ENCODE data around the gene KLF17. TPM values are rescaled to one million over a fixed set of nuclear protein-coding genes. Genes with fewer than 3 reads are reported as not detected.

The KLF17 gene
- total RNA-seq, 2 experiments from 2014 or later: not detected

- CTCF ChIA-PET (ENCODE audit: unreplicated experiment): no interaction called here
- H3K4me3 ChIP-seq (ENCODE audit: low read depth, low read length, poor library complexity, severe bottlenecking): no peak overlapping the region
Observed at GRCh38 chr1:44074415-44074814, 44.2 kb upstream of the KLF17 start.

DNA sequence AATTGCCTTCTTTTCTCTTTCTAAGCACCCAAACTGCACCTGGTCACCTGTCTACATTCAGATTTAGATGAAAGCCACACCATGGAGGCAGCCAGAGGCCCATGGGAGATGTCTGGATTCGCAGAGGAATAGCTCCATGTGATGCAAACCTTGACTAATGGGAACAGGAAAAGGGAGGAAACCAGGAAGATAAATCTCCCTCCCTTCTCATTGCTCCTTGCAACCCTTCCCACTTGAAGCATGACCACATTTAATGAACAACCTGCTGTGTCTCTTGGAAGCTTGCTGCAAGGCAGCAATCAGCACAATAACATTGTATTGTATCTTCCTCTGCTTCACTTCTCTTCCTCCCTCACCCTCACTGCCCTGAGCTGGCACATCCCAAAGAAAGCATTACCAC, 42.6 kb upstream of the KLF17 start:
- Histone ChIP-seq H3K9me2 (ENCODE audit: insufficient read depth, low read length) (no peaks in the 10 kb centered on the region), H3K9me3 (ENCODE audit: low read length) (no peaks in the 10 kb centered on the region), H3K4me2 (ENCODE audit: low read length) (no peak overlapping the region), H4K20me1 (ENCODE audit: insufficient read depth, low read length) (no peaks in the 10 kb centered on the region), H3K36me3 (ENCODE audit: insufficient read depth, low read length) (no peaks in the 10 kb centered on the region), H3K4me3 (ENCODE audit: low read depth, low read length, poor library complexity, severe bottlenecking) (no peak overlapping the region), H2AFZ (ENCODE audit: low read length) (no peak overlapping the region), H3K27ac (ENCODE audit: low read depth, low read length, poor library complexity, severe bottlenecking) (no peak overlapping the region), H3K4me1 (ENCODE audit: insufficient read depth, low read length, poor library complexity, severe bottlenecking) (peaks cover 10% of the 10 kb centered on the region), H3K79me2 (ENCODE audit: insufficient read depth, low read depth, low read length) (no peaks in the 10 kb centered on the region)
- intact Hi-C loops (cut with micrococcal nuclease; ENCODE audit: unreplicated experiment): no loop called here
- no peak for DNase-seq (ENCODE audit: low spot score)
- no peak for TF ChIP-seq EZH2phosphoT487 (IDR thresholded peaks at IDR 0.05; ENCODE audit: borderline replicate concordance, low read depth, low read length)
- TF ChIP-seq, protein P1, sequence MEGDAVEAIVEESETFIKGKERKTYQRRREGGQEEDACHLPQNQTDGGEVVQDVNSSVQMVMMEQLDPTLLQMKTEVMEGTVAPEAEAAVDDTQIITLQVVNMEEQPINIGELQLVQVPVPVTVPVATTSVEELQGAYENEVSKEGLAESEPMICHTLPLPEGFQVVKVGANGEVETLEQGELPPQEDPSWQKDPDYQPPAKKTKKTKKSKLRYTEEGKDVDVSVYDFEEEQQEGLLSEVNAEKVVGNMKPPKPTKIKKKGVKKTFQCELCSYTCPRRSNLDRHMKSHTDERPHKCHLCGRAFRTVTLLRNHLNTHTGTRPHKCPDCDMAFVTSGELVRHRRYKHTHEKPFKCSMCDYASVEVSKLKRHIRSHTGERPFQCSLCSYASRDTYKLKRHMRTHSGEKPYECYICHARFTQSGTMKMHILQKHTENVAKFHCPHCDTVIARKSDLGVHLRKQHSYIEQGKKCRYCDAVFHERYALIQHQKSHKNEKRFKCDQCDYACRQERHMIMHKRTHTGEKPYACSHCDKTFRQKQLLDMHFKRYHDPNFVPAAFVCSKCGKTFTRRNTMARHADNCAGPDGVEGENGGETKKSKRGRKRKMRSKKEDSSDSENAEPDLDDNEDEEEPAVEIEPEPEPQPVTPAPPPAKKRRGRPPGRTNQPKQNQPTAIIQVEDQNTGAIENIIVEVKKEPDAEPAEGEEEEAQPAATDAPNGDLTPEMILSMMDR (conservative IDR thresholded peaks at IDR 0.05; ENCODE audit: low read length): no peak
- CTCF ChIA-PET (ENCODE audit: unreplicated experiment): interaction anchor here (1.0 kb wide), 1 partner anchor 391 kb away, joined by 3 read pairs; no protein-coding TSS in a partner anchor
- POLR2A ChIA-PET: no interaction called here
- BruUV-seq (replicated peaks): no TSS peak

More at GRCh38 chr1:44074415-44074814, 44.2 kb upstream of the KLF17 start:
- H2AFZ ChIP-seq (ENCODE audit: low read length): no peak overlapping the region
- H3K79me2 ChIP-seq (ENCODE audit: insufficient read depth, low read depth, low read length): no peaks in the 10 kb centered on the region
- no peak for DNase-seq (ENCODE audit: low spot score)
- no peaks in the 10 kb centered on the region for H4K20me1 ChIP-seq (ENCODE audit: insufficient read depth, low read length)
- H3K4me1 ChIP-seq (ENCODE audit: insufficient read depth, low read length, poor library complexity, severe bottlenecking): peaks cover 10% of the 10 kb centered on the region
- BruUV-seq (replicated peaks): no TSS peak
- POLR2A ChIA-PET: no interaction called here
- TF ChIP-seq, protein P1 (conservative IDR thresholded peaks at IDR 0.05; ENCODE audit: low read length): no peak
- TF ChIP-seq EZH2phosphoT487 (IDR thresholded peaks at IDR 0.05; ENCODE audit: borderline replicate concordance, low read depth, low read length): no peak
- intact Hi-C loops (cut with micrococcal nuclease; ENCODE audit: unreplicated experiment): no loop called here
- H3K9me3 ChIP-seq (ENCODE audit: low read length): no peaks in the 10 kb centered on the region
- H3K4me2 ChIP-seq (ENCODE audit: low read length): no peak overlapping the region
- no peaks in the 10 kb centered on the region for H3K36me3 ChIP-seq (ENCODE audit: insufficient read depth, low read length)
- H3K9me2 ChIP-seq (ENCODE audit: insufficient read depth, low read length): no peaks in the 10 kb centered on the region
- H3K27ac ChIP-seq (ENCODE audit: low read depth, low read length, poor library complexity, severe bottlenecking): no peak overlapping the region

GRCh38 chr1:44077421-44077820, 41.2 kb upstream of the KLF17 start:
- no peak for TF ChIP-seq EZH2phosphoT487 (IDR thresholded peaks at IDR 0.05; ENCODE audit: borderline replicate concordance, low read depth, low read length)
- TF ChIP-seq, protein P1 (conservative IDR thresholded peaks at IDR 0.05; ENCODE audit: low read length): no peak
- POLR2A ChIA-PET: no interaction called here
- no TSS peak for BruUV-seq (replicated peaks)

More at GRCh38 chr1:44077421-44077820, 41.2 kb upstream of the KLF17 start:
- intact Hi-C loops (cut with micrococcal nuclease; ENCODE audit: unreplicated experiment): no loop called here
- no peaks in the 10 kb centered on the region for H3K79me2 ChIP-seq (ENCODE audit: insufficient read depth, low read depth, low read length)
- no peak overlapping the region for H3K4me3 ChIP-seq (ENCODE audit: low read depth, low read length, poor library complexity, severe bottlenecking)
- H3K9me3 ChIP-seq (ENCODE audit: low read length): no peaks in the 10 kb centered on the region
- peaks cover 10% of the 10 kb centered on the region for H3K4me1 ChIP-seq (ENCODE audit: insufficient read depth, low read length, poor library complexity, severe bottlenecking)
- no peak overlapping the region for H2AFZ ChIP-seq (ENCODE audit: low read length)
- DNase-seq (ENCODE audit: low spot score): no peak
- no peaks in the 10 kb centered on the region for H3K36me3 ChIP-seq (ENCODE audit: insufficient read depth, low read length)
- CTCF ChIA-PET (ENCODE audit: unreplicated experiment): no interaction called here
- no peak overlapping the region for H3K4me2 ChIP-seq (ENCODE audit: low read length)
- no peak overlapping the region for H3K27ac ChIP-seq (ENCODE audit: low read depth, low read length, poor library complexity, severe bottlenecking)
- H3K9me2 ChIP-seq (ENCODE audit: insufficient read depth, low read length): no peaks in the 10 kb centered on the region
- no peaks in the 10 kb centered on the region for H4K20me1 ChIP-seq (ENCODE audit: insufficient read depth, low read length)

Data from OCI-LY7 (cell line).